Heart right ventricle (tissue), 16 donors: ENCODE results near the gene LHFPL5. TPM values are rescaled to one million over a fixed set of nuclear protein-coding genes. Genes with fewer than 3 reads are reported as not detected.

Source experiments
- ATAC-seq, 8 donors: fragments of 200-7000 bp; cut with Tn5 transposase; one replicate each; pipeline ENCODE4 v1.9.1; 2020; ENCODE audit warnings: mild to moderate bottlenecking in 8 of 8, moderate library complexity in 8 of 8, moderate number of reproducible peaks in 1 of 8
- DNase-seq, 2 donors: peaks; one replicate each; pipeline ENCODE4 v3.0.0-alpha.2; 2020
- H3K27ac ChIP-seq, 10 donors: fragments of 200-600 bp; sonication (generic) in 2 of 10; one replicate each; pipeline versions ENCODE4 v1.5.0 to v1.8.0; 2020 to 2022; ENCODE audit warnings: mild to moderate bottlenecking in 3 of 10
- H3K27me3 ChIP-seq, 7 donors: fragments of 200-600 bp; one replicate each; pipeline ENCODE4 v1.8.0; 2021 to 2022; ENCODE audit warnings: mild to moderate bottlenecking in 2 of 7
- H3K36me3 ChIP-seq, 9 donors: fragments of 200-600 bp; sonication (generic) in 1 of 9; one replicate each; pipeline versions ENCODE4 v1.5.0 to v1.8.0; 2020 to 2022; ENCODE audit warnings: mild to moderate bottlenecking in 2 of 9
- H3K4me1 ChIP-seq, 9 donors: fragments of 200-600 bp; sonication (generic) in 1 of 9; one replicate each; pipeline versions ENCODE4 v1.5.0 to v1.8.0; 2020 to 2022; ENCODE audit warnings: mild to moderate bottlenecking in 4 of 9
- H3K4me3 ChIP-seq, 10 donors: fragments of 200-600 bp; sonication (generic) in 2 of 10; one replicate each; pipeline versions ENCODE4 v1.5.0 to v1.8.0; 2020 to 2022; ENCODE audit warnings: mild to moderate bottlenecking in 7 of 10, moderate library complexity in 2 of 10
- H3K9me3 ChIP-seq, 11 donors: fragments of 200-600 bp in 10 of 11; sonication (generic) in 2 of 11; one replicate each; pipeline versions ENCODE4 v1.5.0 to v1.8.0; 2013 to 2022; ENCODE audit warnings: mild to moderate bottlenecking in 2 of 11, control low read depth in 1 of 11, moderate library complexity in 1 of 11
- WGBS, 2 donors: extraction: QIAGEN DNeasy Blood & Tissue Kit; methylation state at CpG; one replicate each; pipeline ENCODE4 v1.1.7; 2013; ENCODE audit warnings: inconsistent platforms in 1 of 2; 5-methylcytosine and 5-hydroxymethylcytosine counted together
- intact Hi-C, 10 donors: fragments of 100-400 bp; cut with DNase I; formaldehyde crosslinking; loops; one replicate each; pipeline versions ENCODE4 v1.11.1 to v1.14.2; 2022
- polyA plus RNA-seq, 2 donors: library from polyadenylated mRNA; stranded (reverse); fragments of 200-250 nt; gene quantifications; one replicate each; pipeline ENCODE4 v1.2.3, GENCODE V29; 2013
- total RNA-seq, 10 donors: library from RNA; stranded (reverse); fragmentation: NEBNext Ultra II Directional in 3 of 10; extraction: Animal tissue kit (Norgen Biotek cat#: 25700) in 3 of 10; gene quantifications; one replicate each; pipeline versions ENCODE4 v1.2.1 to v1.2.4, GENCODE V29; 2021 to 2023
- TF ChIP-seq, protein P1 (sequence below), 9 donors: fragments of 200-600 bp; sonication (generic) in 2 of 9; IDR thresholded peaks; one replicate each; pipeline versions ENCODE4 v1.5.0 to v1.8.0; 2021 to 2022; ENCODE audit warnings: antibody characterized with exemption in 9 of 9, mild to moderate bottlenecking in 5 of 9, moderate library complexity in 1 of 9
- donor health status: Arrhythmogenic right ventricular cardiomyopathy.
- donor health status: ischemic (EF 13 %, LVEDD 7.1; RV severe dilation, severe dysfunction).
- donor health status: healthy with polysubstance abuse.
- donor health status: DM: no; HTN: yes; CAD: no.
- donor health status: DM: no; HTN: no; CAD: no.
- donor health status: ischemic (EF 25% LVEDD 6.9; RV normal size, moderate dysfunction).
- donor health status: ischemic (EF 25% LVEDD 5.7; RV mildly dilated, moderate dysfunction).
- donor health status: healthy.
- donor health status: DM: yes; HTN: yes; CAD: no.
- donor health status: Ischemic cardiomyopathy.
- donor health status: ischemic (EF 35%, LVEDD 5.7; RV mildly dilated, moderate dysfunction).
- donor health status: nonischemic (EF 11% LVEDD 7.7; RV severe dilation, severe dysfunction).
- donor health status: DM: yes; HTN: yes; CAD: no.
- donor health status: PGD.
- donor health status: ischemic (EF 29% LVEDD 5.4; RV normal size, mild dysfunction).
- donor health status: nonischemic (EF 23%, LVEDD 6.1; RV moderate dilation, normal function).

Gene LHFPL5
- total and polyA plus RNA-seq, 12 donors = not detected

DNA sequence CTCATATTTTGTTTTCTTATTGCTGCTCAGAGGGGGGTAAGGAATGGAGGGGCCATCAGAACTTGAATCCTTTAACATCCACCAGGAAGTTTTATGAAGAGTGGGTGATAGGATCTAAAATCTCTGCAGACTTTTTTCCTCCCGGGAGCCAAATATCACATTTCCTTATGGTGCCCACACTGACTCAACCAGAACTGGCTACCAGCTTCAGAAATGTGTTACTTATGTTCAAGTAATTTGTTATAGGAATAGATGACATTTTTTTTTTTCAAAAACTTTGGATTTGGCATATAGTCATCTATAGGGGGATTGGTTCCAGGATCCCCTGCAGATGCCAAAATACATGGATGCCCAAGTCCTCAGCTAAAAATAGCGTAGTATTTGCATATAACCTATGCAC is 18.4 kb downstream of the LHFPL5 start:
- no peaks in the 10 kb centered on the region for H3K36me3 ChIP-seq
- intact Hi-C loops = no loop called here
- no peak for DNase-seq
- H3K4me3 ChIP-seq = no peak overlapping the region
- no peak for ATAC-seq
- no peaks in the 10 kb centered on the region for H3K4me1 ChIP-seq
- H3K27ac ChIP-seq = no peak overlapping the region
- WGBS, 2 donors = 82 to 95% methylated on average over 2 of the region's 2 CpGs
- TF ChIP-seq, protein P1, sequence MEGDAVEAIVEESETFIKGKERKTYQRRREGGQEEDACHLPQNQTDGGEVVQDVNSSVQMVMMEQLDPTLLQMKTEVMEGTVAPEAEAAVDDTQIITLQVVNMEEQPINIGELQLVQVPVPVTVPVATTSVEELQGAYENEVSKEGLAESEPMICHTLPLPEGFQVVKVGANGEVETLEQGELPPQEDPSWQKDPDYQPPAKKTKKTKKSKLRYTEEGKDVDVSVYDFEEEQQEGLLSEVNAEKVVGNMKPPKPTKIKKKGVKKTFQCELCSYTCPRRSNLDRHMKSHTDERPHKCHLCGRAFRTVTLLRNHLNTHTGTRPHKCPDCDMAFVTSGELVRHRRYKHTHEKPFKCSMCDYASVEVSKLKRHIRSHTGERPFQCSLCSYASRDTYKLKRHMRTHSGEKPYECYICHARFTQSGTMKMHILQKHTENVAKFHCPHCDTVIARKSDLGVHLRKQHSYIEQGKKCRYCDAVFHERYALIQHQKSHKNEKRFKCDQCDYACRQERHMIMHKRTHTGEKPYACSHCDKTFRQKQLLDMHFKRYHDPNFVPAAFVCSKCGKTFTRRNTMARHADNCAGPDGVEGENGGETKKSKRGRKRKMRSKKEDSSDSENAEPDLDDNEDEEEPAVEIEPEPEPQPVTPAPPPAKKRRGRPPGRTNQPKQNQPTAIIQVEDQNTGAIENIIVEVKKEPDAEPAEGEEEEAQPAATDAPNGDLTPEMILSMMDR (IDR thresholded peaks at IDR 0.05) = no peak
- no peaks in the 10 kb centered on the region for H3K9me3 ChIP-seq
- peaks cover 0 to 8% (median 0%) of the 10 kb centered on the region in 7 donors for H3K27me3 ChIP-seq

DNA sequence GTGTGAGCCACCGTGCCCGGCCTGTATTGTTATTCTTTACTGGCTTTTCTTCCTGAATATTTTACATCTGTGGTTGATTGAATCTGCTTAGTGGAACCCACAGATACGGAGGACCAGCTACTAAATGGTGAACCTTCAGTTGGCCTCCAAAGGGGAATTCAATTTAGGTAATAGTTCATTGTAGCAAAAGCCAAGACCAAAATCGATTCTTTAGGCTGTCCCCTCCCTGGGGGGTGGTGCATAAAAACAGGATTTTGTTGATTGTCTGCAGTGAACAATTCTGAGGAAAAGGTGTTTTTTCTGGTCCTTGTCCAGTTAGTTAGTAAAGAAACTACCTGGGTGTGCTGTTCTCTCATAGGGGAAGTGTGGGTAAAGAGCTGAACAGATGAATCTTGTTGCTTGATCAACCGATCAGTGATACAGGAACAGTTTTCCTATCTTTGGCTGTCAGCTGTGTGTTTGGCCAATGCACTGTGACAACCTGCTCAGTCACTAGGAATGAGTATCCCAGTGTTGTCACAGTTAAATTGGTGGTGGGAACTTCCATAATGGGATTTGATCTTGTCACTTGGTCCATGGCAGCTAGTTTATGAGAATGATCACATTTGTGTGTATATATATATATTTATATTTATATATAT is 19.5 kb downstream of the LHFPL5 start:
- H3K27ac ChIP-seq = no peak overlapping the region
- intact Hi-C loops = no loop called here
- H3K4me1 ChIP-seq = no peaks in the 10 kb centered on the region
- TF ChIP-seq, protein P1 (IDR thresholded peaks at IDR 0.05) = no peak
- H3K27me3 ChIP-seq = peaks cover 0 to 8% (median 0%) of the 10 kb centered on the region in 7 donors
- no peak overlapping the region for H3K4me3 ChIP-seq
- no peaks in the 10 kb centered on the region for H3K9me3 ChIP-seq
- no peak for DNase-seq
- no peaks in the 10 kb centered on the region for H3K36me3 ChIP-seq
- WGBS, 2 donors = 84% methylated on average over 5 of the region's 5 CpGs
- ATAC-seq = no peak

DNA sequence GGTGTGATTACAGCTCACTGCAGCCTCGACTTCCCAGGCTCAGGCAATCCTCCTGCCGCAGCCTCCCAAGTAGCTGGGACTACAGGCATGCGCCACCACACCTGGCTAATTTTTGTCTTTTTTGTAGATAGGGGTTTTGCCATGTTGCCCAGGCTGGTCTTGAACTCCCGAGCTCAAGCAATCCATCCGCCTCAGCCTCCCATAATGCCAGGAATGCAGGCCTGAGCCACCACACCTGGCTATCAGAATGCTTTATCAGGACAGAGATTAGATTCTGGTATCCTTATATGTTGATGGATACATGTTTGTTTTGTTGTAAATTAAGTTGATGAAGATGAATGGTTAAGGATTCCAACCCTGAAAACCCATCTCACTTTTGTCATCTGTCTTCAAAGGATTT is 24.2 kb downstream of the LHFPL5 start:
- no peak for DNase-seq
- no peak for ATAC-seq
- Histone ChIP-seq H3K36me3 (peaks cover 0 to 17% (median 3%) of the 10 kb centered on the region in 9 donors), H3K27me3 (peaks cover 0 to 8% (median 0%) of the 10 kb centered on the region in 7 donors), H3K4me3 (no peak overlapping the region), H3K27ac (no peak overlapping the region), H3K9me3 (no peaks in the 10 kb centered on the region), H3K4me1 (no peaks in the 10 kb centered on the region)
- TF ChIP-seq, protein P1 (IDR thresholded peaks at IDR 0.05) = no peak
- WGBS, 2 donors = 92% methylated on average over 5 of the region's 5 CpGs
- intact Hi-C loops = no loop called here

DNA sequence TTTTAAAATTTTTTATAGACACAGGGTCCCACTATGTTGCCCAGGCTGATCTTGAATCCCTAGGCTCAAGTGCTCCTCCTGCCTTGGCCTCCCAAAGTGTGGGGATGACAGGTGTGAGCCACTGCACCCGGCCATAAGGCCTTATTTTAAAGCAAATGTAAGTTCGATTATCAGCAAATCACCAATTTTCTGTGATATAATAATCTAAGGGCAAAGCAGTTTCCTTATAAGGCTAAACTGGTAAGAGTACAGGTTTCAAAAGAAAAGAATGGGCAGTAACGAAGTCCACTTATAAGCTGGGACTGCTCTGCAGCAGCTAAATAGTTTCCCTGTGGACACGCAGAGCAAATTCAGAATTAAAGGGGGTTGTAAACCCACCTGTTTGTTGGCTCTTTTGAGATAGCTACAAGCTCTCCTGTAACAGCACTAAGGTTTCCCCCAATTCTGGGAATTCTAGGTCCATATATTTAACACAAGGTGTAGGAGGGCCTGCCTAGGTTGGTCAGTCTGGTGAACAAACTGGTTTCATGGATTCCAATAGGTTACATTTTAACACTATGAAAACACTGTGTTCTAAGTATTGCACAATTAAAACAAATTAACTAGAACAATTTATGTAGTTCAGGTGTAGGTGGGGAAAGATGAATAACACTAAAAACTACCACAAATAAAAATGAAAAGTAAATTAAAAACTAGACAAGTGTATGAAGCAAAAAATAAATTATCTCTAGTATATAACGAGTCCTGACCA is 26.3 kb downstream of the LHFPL5 start:
- no peak for DNase-seq
- Histone ChIP-seq H3K27me3 (peaks cover 0 to under 1% (median 0%) of the 10 kb centered on the region in 7 donors), H3K9me3 (no peaks in the 10 kb centered on the region), H3K4me1 (no peaks in the 10 kb centered on the region), H3K36me3 (peaks cover 0 to 37% (median 9%) of the 10 kb centered on the region in 9 donors), H3K27ac (no peak overlapping the region), H3K4me3 (no peak overlapping the region)
- no peak for ATAC-seq
- 94% methylated on average over 5 of the region's 5 CpGs for WGBS, 2 donors
- TF ChIP-seq, protein P1 (IDR thresholded peaks at IDR 0.05) = no peak
- intact Hi-C loops = no loop called here
